IMR-90 (cell line): ENCODE results near the gene MAS1L. TPM values are rescaled to one million over a fixed set of nuclear protein-coding genes. Genes with fewer than 3 reads are reported as not detected.

Experiments used
- ATAC-seq: fragments of 200-7000 bp; cut with Tn5 transposase; 2 replicates; pipeline ENCODE4 v1.9.1; 2020; ENCODE audit warnings: low read depth, mild to moderate bottlenecking, moderate library complexity
- BruUV-seq: library from RNA; stranded (reverse); fragments of 400-500 nt; replicated peaks from 2 replicates; lab custom pipeline; 2021; lab: Mats Ljungman, UMichigan
- CTCF ChIA-PET: fragments of 300-600 bp; formaldehyde crosslinking; extraction: SDS; loops from one replicate; lab custom pipeline; 2021; ENCODE audit warnings: antibody characterized with exemption; lab: Yijun Ruan, JAX
- POLR2A ChIA-PET: fragments of 300-600 bp; sonication (Branson Sonifier 250); formaldehyde crosslinking; loops from one replicate; lab custom pipeline; 2022; ENCODE audit warnings: antibody characterized with exemption; ENCODE audit not compliant: unreplicated experiment; lab: Charles Lee
- DNase-seq: peaks from one replicate; pipeline ENCODE4 v3.0.0; 2013
- H2AFZ ChIP-seq: replicated peaks from 2 replicates; pipeline ENCODE3; 2013; ENCODE audit warnings: low read length, mild to moderate bottlenecking; ENCODE audit not compliant: poor library complexity
- H2AK5ac ChIP-seq: 2 replicates; pipeline ENCODE4 v1.6.1; 2013; ENCODE audit warnings: low read depth, low read length, inconsistent platforms
- H2AK9ac ChIP-seq: replicated peaks from 2 replicates; pipeline ENCODE3; 2013; ENCODE audit warnings: mild to moderate bottlenecking, low read depth, low read length, moderate library complexity; ENCODE audit not compliant: poor library complexity
- H2BK120ac ChIP-seq: 2 replicates; pipeline ENCODE4 v1.6.1; 2013; ENCODE audit warnings: low read depth, low read length, inconsistent platforms
- H2BK15ac ChIP-seq: 3 replicates; pipeline ENCODE4 v1.6.1; 2013; ENCODE audit warnings: low read depth, low read length, inconsistent platforms
- H2BK20ac ChIP-seq: 2 replicates; pipeline ENCODE4 v1.6.1; 2013; ENCODE audit warnings: low read depth, mild to moderate bottlenecking, inconsistent platforms, low read length, moderate library complexity
- H2BK5ac ChIP-seq: 2 replicates; pipeline ENCODE4 v1.6.1; 2013; ENCODE audit warnings: mild to moderate bottlenecking, low read depth, low read length, inconsistent platforms; ENCODE audit not compliant: poor library complexity, severe bottlenecking
- H3K14ac ChIP-seq: replicated peaks from 2 replicates; pipeline ENCODE4 v1.6.1; 2013; ENCODE audit warnings: low read depth, low read length, inconsistent platforms
- H3K18ac ChIP-seq: 2 replicates; pipeline ENCODE4 v1.6.1; 2013; ENCODE audit warnings: low read depth, low read length, control low read depth
- H3K23ac ChIP-seq: 2 replicates; pipeline ENCODE4 v1.6.1; 2013; ENCODE audit warnings: low read depth, low read length, inconsistent platforms
- H3K27ac ChIP-seq: 2 replicates; pipeline ENCODE4 v1.5.1; 2013; ENCODE audit warnings: mild to moderate bottlenecking, control low read depth, low read length; ENCODE audit not compliant: insufficient read depth
- H3K27me3 ChIP-seq: 2 replicates; pipeline ENCODE4 v1.6.1; 2013; ENCODE audit warnings: low read length; ENCODE audit not compliant: control insufficient read depth, insufficient read depth
- H3K36me3 ChIP-seq: 2 replicates; pipeline ENCODE4 v1.6.1; 2013; ENCODE audit warnings: low read length, mixed read lengths; ENCODE audit not compliant: control insufficient read depth, insufficient read depth
- H3K4ac ChIP-seq: 2 replicates; pipeline ENCODE4 v1.6.1; 2013; ENCODE audit warnings: low read depth, low read length, inconsistent platforms
- H3K4me1 ChIP-seq: 2 replicates; pipeline ENCODE4 v1.6.1; 2013; ENCODE audit warnings: low read length, mixed read lengths; ENCODE audit not compliant: control insufficient read depth, insufficient read depth
- H3K4me2 ChIP-seq: 2 replicates; pipeline ENCODE4 v1.6.1; 2013; ENCODE audit warnings: low read depth, mild to moderate bottlenecking, control low read depth, low read length, moderate library complexity
- H3K4me3 ChIP-seq: 2 replicates; pipeline ENCODE4 v1.5.1; 2013; ENCODE audit warnings: low read depth, mild to moderate bottlenecking, control low read depth, low read length, moderate library complexity; ENCODE audit not compliant: insufficient read depth
- H3K56ac ChIP-seq: 2 replicates; pipeline ENCODE4 v1.6.1; 2013; ENCODE audit warnings: low read length, inconsistent platforms; ENCODE audit not compliant: insufficient read depth; ENCODE audit errors: extremely low read depth
- H3K79me1 ChIP-seq, 2 experiments: 2 replicates each; pipeline ENCODE4 v1.6.1; 2013; ENCODE audit warnings: low read length in 2 of 2, inconsistent platforms in 1 of 2, low read depth in 1 of 2
- H3K9ac ChIP-seq: 2 replicates; pipeline ENCODE4 v1.6.1; 2013; ENCODE audit warnings: low read depth, low read length, control low read depth
- H3K9me1 ChIP-seq: 2 replicates; pipeline ENCODE4 v1.6.1; 2013; ENCODE audit warnings: low read length, inconsistent platforms; ENCODE audit not compliant: insufficient read depth
- H3K9me3 ChIP-seq: 2 replicates; pipeline ENCODE4 v1.6.1; 2013; ENCODE audit warnings: low read length; ENCODE audit not compliant: control insufficient read depth, insufficient read depth
- H4K20me1 ChIP-seq: 2 replicates; pipeline ENCODE4 v1.6.1; 2013; ENCODE audit warnings: low read length, inconsistent platforms; ENCODE audit not compliant: insufficient read depth
- H4K5ac ChIP-seq: 2 replicates; pipeline ENCODE4 v1.6.1; 2013; ENCODE audit warnings: mild to moderate bottlenecking, low read depth, low read length, control low read depth
- H4K8ac ChIP-seq, 2 experiments: 2 replicates each; pipeline ENCODE4 v1.6.1; 2013; ENCODE audit warnings: low read depth in 2 of 2, low read length in 2 of 2, control low read depth in 1 of 2, inconsistent platforms in 1 of 2
- H4K91ac ChIP-seq: 2 replicates; pipeline ENCODE4 v1.6.1; 2013; ENCODE audit warnings: low read depth, low read length, inconsistent platforms; ENCODE audit not compliant: insufficient read depth
- BHLHE40 ChIP-seq: fragments of 150-350 bp; IDR thresholded peaks from 2 replicates; pipeline ENCODE4 v1.6.1; 2016; ENCODE audit warnings: mild to moderate bottlenecking, low read depth, low read length
- CEBPB ChIP-seq: IDR thresholded peaks from 2 replicates; pipeline ENCODE4 v1.6.1; 2012; ENCODE audit warnings: low read depth, low read length, improper control_type of control experiment
- CHD1 ChIP-seq: IDR thresholded peaks from 2 replicates; pipeline ENCODE4 v1.6.1; 2012; ENCODE audit warnings: low read depth, low read length, improper control_type of control experiment
- FOS ChIP-seq: fragments of 150-350 bp; IDR thresholded peaks from 2 replicates; pipeline ENCODE4 v1.6.1; 2016; ENCODE audit warnings: low read depth, low read length
- MAFK ChIP-seq: IDR thresholded peaks from 2 replicates; pipeline ENCODE4 v1.6.1; 2012; ENCODE audit warnings: low read depth, low read length, improper control_type of control experiment
- MAZ ChIP-seq: IDR thresholded peaks from 2 replicates; pipeline ENCODE4 v1.6.1; 2012; ENCODE audit warnings: low read depth, mild to moderate bottlenecking, low read length, improper control_type of control experiment, moderate library complexity, borderline replicate concordance
- MXI1 ChIP-seq: IDR thresholded peaks from 2 replicates; pipeline ENCODE4 v1.6.1; 2012; ENCODE audit warnings: low read depth, mild to moderate bottlenecking, low read length, moderate library complexity, borderline replicate concordance
- NFE2L2 ChIP-seq: fragments of 150-350 bp; IDR thresholded peaks from 2 replicates; pipeline ENCODE4 v1.6.1; 2016; ENCODE audit warnings: low read depth, mild to moderate bottlenecking, low read length
- POLR2A ChIP-seq: IDR thresholded peaks from 2 replicates; pipeline ENCODE4 v1.6.1; 2012; ENCODE audit warnings: mild to moderate bottlenecking, low read depth, low read length
- RAD21 ChIP-seq: IDR thresholded peaks from 2 replicates; pipeline ENCODE4 v1.6.1; 2012; ENCODE audit warnings: low read length, improper control_type of control experiment
- RCOR1 ChIP-seq: IDR thresholded peaks from 2 replicates; pipeline ENCODE4 v1.6.1; 2012; ENCODE audit warnings: mild to moderate bottlenecking, low read length, improper control_type of control experiment; ENCODE audit not compliant: insufficient replicate concordance
- RFX5 ChIP-seq: IDR thresholded peaks from 2 replicates; pipeline ENCODE4 v1.8.0; 2012; ENCODE audit warnings: low read depth, mild to moderate bottlenecking, low read length, moderate library complexity
- SMC3 ChIP-seq: fragments of 150-350 bp; IDR thresholded peaks from 2 replicates; pipeline ENCODE4 v1.6.1; 2016; ENCODE audit warnings: low read depth, mild to moderate bottlenecking, antibody characterized with exemption, low read length, moderate library complexity
- WGBS, 2 experiments: methylation state at CpG; one replicate each; pipeline versions ENCODE4 v1.1.5 to v1.1.7; 2013; ENCODE audit warnings: missing lambda C conversion rate in 2 of 2; ENCODE audit not compliant: insufficient read length in 1 of 2; ENCODE audit errors: extremely low coverage in 2 of 2; 5-methylcytosine and 5-hydroxymethylcytosine counted together
- dilution Hi-C: fragments of 300-500 bp; cut with HindIII; formaldehyde crosslinking; loops from one replicate; pipeline ENCODE4 v1.14.3; 2018; ENCODE audit warnings: low sequenced_read_pairs; ENCODE audit not compliant: unreplicated experiment
- in situ Hi-C: fragments of 300-500 bp; cut with MboI; formaldehyde crosslinking; loops from 3 replicates; pipeline ENCODE4 v1.14.3; 2019; ENCODE audit warnings: low sequenced_read_pairs, inconsistent platforms, mixed read lengths
- intact Hi-C: fragments of 100-400 bp; cut with micrococcal nuclease; formaldehyde crosslinking; loops from 2 replicates; pipeline ENCODE4 v1.10.0; 2022
- polyA plus RNA-seq, 3 experiments: library from polyadenylated mRNA; depleted of rRNA; stranded (reverse); fragments of >200 nt; gene quantifications; 2 replicates each; pipeline ENCODE4 v1.2.3, GENCODE V29; 2012; ENCODE audit warnings: low replicate concordance in 1 of 3
- total RNA-seq: library from RNA; depleted of rRNA; stranded (reverse); fragments of >200 nt; gene quantifications from 2 replicates; pipeline ENCODE4 v1.2.3, GENCODE V29; 2012
- TF ChIP-seq, protein P1 (sequence below): conservative IDR thresholded peaks from 2 replicates; pipeline ENCODE4 v1.5.1; 2012; ENCODE audit warnings: mild to moderate bottlenecking, low read depth, low read length, improper control_type of control experiment
- TF ChIP-seq, protein P2 (sequence below): fragments of 150-350 bp; IDR thresholded peaks from 2 replicates; pipeline ENCODE4 v1.6.1; 2016; ENCODE audit warnings: low read depth, mild to moderate bottlenecking, low read length, moderate library complexity, borderline replicate concordance
- TF ChIP-seq, protein P3 (sequence below): fragments of 150-350 bp; IDR thresholded peaks from 2 replicates; pipeline ENCODE4 v1.6.1; 2017; ENCODE audit warnings: mild to moderate bottlenecking, antibody characterized with exemption, low read length, low read depth

Gene MAS1L
- total and polyA plus RNA-seq, 2 of the 4 experiments (the other 2 are of a cell fraction) = not detected

DNA sequence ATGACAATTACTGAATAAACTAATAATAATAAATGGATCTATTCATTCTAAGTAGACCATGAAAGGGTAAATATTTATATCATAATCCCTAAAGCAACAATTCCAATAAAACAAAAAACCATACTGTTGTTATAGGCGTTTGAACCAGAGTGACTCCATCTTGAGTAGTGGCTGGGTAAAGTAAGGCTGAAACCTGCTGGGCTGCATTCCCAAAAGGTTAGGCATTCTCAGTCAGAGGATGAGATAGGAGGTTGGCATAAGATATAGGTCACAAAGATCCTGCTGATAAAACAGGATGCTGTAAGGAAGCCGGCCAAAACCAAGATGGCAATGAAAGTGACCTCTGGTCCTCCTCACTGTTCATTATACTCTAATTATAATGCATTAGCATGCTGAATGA lies 22.5 kb downstream of the MAS1L start:
- Histone ChIP-seq H4K8ac (no peak overlapping the region), H3K4me2 (no peak overlapping the region), H3K27ac (no peak overlapping the region), H2BK120ac (no peak overlapping the region), H3K18ac (no peak overlapping the region), H4K5ac (no peak overlapping the region), H2AFZ (no peak overlapping the region), H3K4ac (no peak overlapping the region), H4K91ac (no peak overlapping the region), H3K36me3 (no peaks in the 10 kb centered on the region), H2BK15ac (no peak overlapping the region), H3K9me1 (no peaks in the 10 kb centered on the region), H2AK5ac (no peak overlapping the region), H3K56ac (no peak overlapping the region), H3K14ac (no peak overlapping the region), H3K23ac (no peak overlapping the region), H3K9me3 (peaks cover 14% of the 10 kb centered on the region), H2AK9ac (no peak overlapping the region), H4K20me1 (no peaks in the 10 kb centered on the region), H3K79me1 (no peaks in the 10 kb centered on the region), H2BK20ac (no peak overlapping the region), H3K27me3 (no peaks in the 10 kb centered on the region), H3K9ac (no peak overlapping the region), H3K4me3 (no peak overlapping the region), H3K4me1 (no peaks in the 10 kb centered on the region), H2BK5ac (no peak overlapping the region)
- ATAC-seq = no peak
- intact Hi-C loops = no loop called here
- dilution Hi-C loops = no loop called here
- no TSS peak for BruUV-seq
- no peak for DNase-seq
- in situ Hi-C loops = no loop called here
- CTCF ChIA-PET = no interaction called here
- WGBS, 2 experiments = no CpG with 5 or more reads among the region's 2 CpGs
- POLR2A ChIA-PET = no interaction called here
- TF ChIP-seq, protein P1, sequence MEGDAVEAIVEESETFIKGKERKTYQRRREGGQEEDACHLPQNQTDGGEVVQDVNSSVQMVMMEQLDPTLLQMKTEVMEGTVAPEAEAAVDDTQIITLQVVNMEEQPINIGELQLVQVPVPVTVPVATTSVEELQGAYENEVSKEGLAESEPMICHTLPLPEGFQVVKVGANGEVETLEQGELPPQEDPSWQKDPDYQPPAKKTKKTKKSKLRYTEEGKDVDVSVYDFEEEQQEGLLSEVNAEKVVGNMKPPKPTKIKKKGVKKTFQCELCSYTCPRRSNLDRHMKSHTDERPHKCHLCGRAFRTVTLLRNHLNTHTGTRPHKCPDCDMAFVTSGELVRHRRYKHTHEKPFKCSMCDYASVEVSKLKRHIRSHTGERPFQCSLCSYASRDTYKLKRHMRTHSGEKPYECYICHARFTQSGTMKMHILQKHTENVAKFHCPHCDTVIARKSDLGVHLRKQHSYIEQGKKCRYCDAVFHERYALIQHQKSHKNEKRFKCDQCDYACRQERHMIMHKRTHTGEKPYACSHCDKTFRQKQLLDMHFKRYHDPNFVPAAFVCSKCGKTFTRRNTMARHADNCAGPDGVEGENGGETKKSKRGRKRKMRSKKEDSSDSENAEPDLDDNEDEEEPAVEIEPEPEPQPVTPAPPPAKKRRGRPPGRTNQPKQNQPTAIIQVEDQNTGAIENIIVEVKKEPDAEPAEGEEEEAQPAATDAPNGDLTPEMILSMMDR = no peak
- no peak for TF ChIP-seq MAZ
- no peak for TF ChIP-seq CHD1
- no peak for TF ChIP-seq RAD21
- TF ChIP-seq MXI1 = no peak
- no peak for TF ChIP-seq MAFK
- TF ChIP-seq CEBPB = no peak
- no peak for TF ChIP-seq NFE2L2
- no peak for TF ChIP-seq FOS
- no peak for TF ChIP-seq POLR2A
- no peak for TF ChIP-seq SMC3
- TF ChIP-seq, protein P2, sequence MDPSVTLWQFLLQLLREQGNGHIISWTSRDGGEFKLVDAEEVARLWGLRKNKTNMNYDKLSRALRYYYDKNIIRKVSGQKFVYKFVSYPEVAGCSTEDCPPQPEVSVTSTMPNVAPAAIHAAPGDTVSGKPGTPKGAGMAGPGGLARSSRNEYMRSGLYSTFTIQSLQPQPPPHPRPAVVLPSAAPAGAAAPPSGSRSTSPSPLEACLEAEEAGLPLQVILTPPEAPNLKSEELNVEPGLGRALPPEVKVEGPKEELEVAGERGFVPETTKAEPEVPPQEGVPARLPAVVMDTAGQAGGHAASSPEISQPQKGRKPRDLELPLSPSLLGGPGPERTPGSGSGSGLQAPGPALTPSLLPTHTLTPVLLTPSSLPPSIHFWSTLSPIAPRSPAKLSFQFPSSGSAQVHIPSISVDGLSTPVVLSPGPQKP = no peak
- TF ChIP-seq RFX5 = no peak
- no peak for TF ChIP-seq BHLHE40
- no peak for TF ChIP-seq RCOR1
- TF ChIP-seq, protein P3, sequence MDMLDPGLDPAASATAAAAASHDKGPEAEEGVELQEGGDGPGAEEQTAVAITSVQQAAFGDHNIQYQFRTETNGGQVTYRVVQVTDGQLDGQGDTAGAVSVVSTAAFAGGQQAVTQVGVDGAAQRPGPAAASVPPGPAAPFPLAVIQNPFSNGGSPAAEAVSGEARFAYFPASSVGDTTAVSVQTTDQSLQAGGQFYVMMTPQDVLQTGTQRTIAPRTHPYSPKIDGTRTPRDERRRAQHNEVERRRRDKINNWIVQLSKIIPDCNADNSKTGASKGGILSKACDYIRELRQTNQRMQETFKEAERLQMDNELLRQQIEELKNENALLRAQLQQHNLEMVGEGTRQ = no peak
